ENCODE measurements around the gene ALS2.
A peak's percentile ranks its signal among the peaks of the same experiment; 100 is the strongest.
"Not testable (repeated sequence)": the region's sequence is repeated elsewhere in the genome, so short reads cannot be mapped to it uniquely, and the experiment has no call there.

Gene ALS2

GRCh38 chr2:201780674-201781493 is at the start of gene ALS2:
Gene ALS2 (minus strand): TSS chr2:201780933. CDS start chr2:201768885, 12,048 bp downstream.
- DNase-seq, result peak; percentile 90

- no peak for DNase-seq
Observed at GRCh38 chr2:201828220-201828619, 47.5 kb upstream of the ALS2 start.

- DNase-seq, result no peak
Observed at GRCh38 chr2:201827621-201828020, 46.9 kb upstream of the ALS2 start.

- DNase-seq, result no peak
Observed at GRCh38 chr2:201824212-201824611, 43.5 kb upstream of the ALS2 start.

- no peak for DNase-seq
Observed at GRCh38 chr2:201821080-201821479, 40.3 kb upstream of the ALS2 start.

- no peak for DNase-seq
Observed at GRCh38 chr2:201820383-201821007, 39.8 kb upstream of the ALS2 start.

GRCh38 chr2:201816657-201817575 is 36.2 kb upstream of the ALS2 start:
- no peak for DNase-seq

GRCh38 chr2:201813996-201814760 is 33.4 kb upstream of the ALS2 start:
- DNase-seq, result no peak

- DNase-seq, result not testable (repeated sequence)
Observed at GRCh38 chr2:201810604-201811003, 29.9 kb upstream of the ALS2 start.

GRCh38 chr2:201809633-201810032 is 28.9 kb upstream of the ALS2 start:
- DNase-seq, result no peak

- DNase-seq, result no peak
Observed at GRCh38 chr2:201808027-201808426, 27.3 kb upstream of the ALS2 start.

GRCh38 chr2:201807452-201807999 is 26.8 kb upstream of the ALS2 start:
- no peak for DNase-seq

- DNase-seq, result no peak
Observed at GRCh38 chr2:201806442-201807170, 25.9 kb upstream of the ALS2 start, which contains the start of gene CDK15. Gene CDK15 (plus strand): TSS chr2:201806537. CDS start chr2:201806665, 128 bp downstream.

GRCh38 chr2:201798914-201799285 is 18.2 kb upstream of the ALS2 start:
- not testable (repeated sequence) for DNase-seq

GRCh38 chr2:201798252-201798913 is 17.6 kb upstream of the ALS2 start:
- no peak for DNase-seq

- no peak for DNase-seq
Observed at GRCh38 chr2:201797175-201797840, 16.6 kb upstream of the ALS2 start.

- no peak for DNase-seq
Observed at GRCh38 chr2:201796478-201796865, 15.7 kb upstream of the ALS2 start.

GRCh38 chr2:201795607-201796477 is 15.1 kb upstream of the ALS2 start:
- no peak for DNase-seq

- DNase-seq, result no peak
Observed at GRCh38 chr2:201794294-201794693, 13.6 kb upstream of the ALS2 start.
